IgD-negative memory B cell (primary cell): Measurements from ENCODE around the gene CNTNAP2. TPM values are rescaled to one million over a fixed set of nuclear protein-coding genes. Genes with fewer than 3 reads are reported as not detected.

Experiments
- H3K27ac Mint-ChIP-seq, 3 donors: one replicate each; pipeline ENCODE4 v1.8.0; 2020 to 2022; ENCODE audit warnings: mild to moderate bottlenecking in 3 of 3, mixed read lengths in 3 of 3, moderate library complexity in 1 of 3
- H3K27me3 Mint-ChIP-seq: one replicate; pipeline ENCODE4 v1.8.0; 2021; ENCODE audit warnings: mixed read lengths
- H3K36me3 Mint-ChIP-seq: one replicate; pipeline ENCODE4 v1.8.0; 2020; ENCODE audit warnings: mild to moderate bottlenecking, mixed read lengths
- H3K4me1 Mint-ChIP-seq, 3 donors: one replicate each; pipeline ENCODE4 v1.8.0; 2020 to 2022; ENCODE audit warnings: mixed read lengths in 3 of 3, mild to moderate bottlenecking in 1 of 3
- H3K4me3 Mint-ChIP-seq, 4 donors: one replicate each; pipeline ENCODE4 v1.8.0; 2020 to 2022; ENCODE audit warnings: mild to moderate bottlenecking in 4 of 4, mixed read lengths in 4 of 4, moderate library complexity in 3 of 4
- H3K9me3 Mint-ChIP-seq, 3 donors: one replicate each; pipeline ENCODE4 v1.8.0; 2020 to 2021; ENCODE audit warnings: mixed read lengths in 3 of 3, mild to moderate bottlenecking in 1 of 3
- polyA plus RNA-seq: library from polyadenylated mRNA; unstranded; fragments of 300-500 nt; fragmentation: Illumina TruSeq; gene quantifications from one replicate; pipeline ENCODE4 v1.2.3, GENCODE V29; 2021

Gene CNTNAP2
- polyA plus RNA-seq, 1 donor from 2014 or later: 47.3 TPM

GRCh38 chr7:146659732-146660131 is 543.1 kb downstream of the CNTNAP2 start:
- H3K9me3 Mint-ChIP-seq: peaks cover 4 to 20% (median 5%) of the 10 kb centered on the region in 3 donors
- no peaks in the 10 kb centered on the region for H3K4me1 Mint-ChIP-seq
- no peak overlapping the region for H3K27ac Mint-ChIP-seq
- no peaks in the 10 kb centered on the region for H3K36me3 Mint-ChIP-seq
- H3K4me3 Mint-ChIP-seq: no peak overlapping the region
- H3K27me3 Mint-ChIP-seq: no peaks in the 10 kb centered on the region

DNA sequence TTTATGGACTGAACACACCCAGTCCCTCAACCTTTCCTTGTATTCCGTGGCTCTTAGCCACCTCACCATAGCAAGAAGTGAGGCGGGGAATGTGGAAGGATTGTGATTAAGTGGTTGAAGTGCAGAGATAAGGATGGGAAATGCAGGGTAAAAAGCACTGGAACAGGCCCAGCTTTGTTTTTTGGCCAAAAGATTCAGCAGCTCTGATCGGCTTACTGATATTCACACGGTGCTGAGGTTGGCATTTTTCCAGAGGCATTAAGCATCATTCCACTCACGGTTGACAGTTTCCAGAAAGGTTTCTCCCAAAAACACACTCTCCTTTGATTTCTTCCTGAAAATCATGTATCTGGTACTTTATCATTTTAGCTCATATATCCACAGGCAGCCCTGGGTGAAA is 544.2 kb downstream of the CNTNAP2 start:
- H3K9me3 Mint-ChIP-seq: peaks cover 4 to 16% (median 5%) of the 10 kb centered on the region in 3 donors
- H3K27me3 Mint-ChIP-seq: no peaks in the 10 kb centered on the region
- no peaks in the 10 kb centered on the region for H3K36me3 Mint-ChIP-seq
- no peak overlapping the region for H3K27ac Mint-ChIP-seq
- H3K4me3 Mint-ChIP-seq: no peak overlapping the region
- no peaks in the 10 kb centered on the region for H3K4me1 Mint-ChIP-seq

DNA sequence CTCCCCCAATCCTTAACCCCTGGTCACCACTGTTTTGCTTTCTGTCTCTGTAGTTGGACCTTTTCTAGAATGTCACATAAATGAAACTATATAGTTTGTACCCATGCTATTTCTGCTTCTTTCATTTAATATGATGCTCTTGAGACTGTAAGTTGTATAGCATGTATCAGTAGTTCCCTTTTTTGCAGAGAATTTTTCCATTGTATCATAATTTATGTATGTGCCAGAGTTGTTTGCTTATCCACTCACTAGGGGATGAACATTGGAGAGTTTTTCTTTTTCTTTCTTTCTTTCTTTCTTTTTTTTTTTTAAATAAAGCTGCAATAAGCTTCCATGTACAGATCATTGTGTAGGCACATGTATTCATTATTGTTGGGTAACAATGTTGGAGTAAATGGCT is 544.8 kb downstream of the CNTNAP2 start:
- Mint-ChIP-seq H3K9me3 (peaks cover 4 to 14% (median 5%) of the 10 kb centered on the region in 3 donors), H3K27me3 (no peaks in the 10 kb centered on the region), H3K4me3 (no peak overlapping the region), H3K4me1 (no peaks in the 10 kb centered on the region), H3K36me3 (no peaks in the 10 kb centered on the region), H3K27ac (no peak overlapping the region)

DNA sequence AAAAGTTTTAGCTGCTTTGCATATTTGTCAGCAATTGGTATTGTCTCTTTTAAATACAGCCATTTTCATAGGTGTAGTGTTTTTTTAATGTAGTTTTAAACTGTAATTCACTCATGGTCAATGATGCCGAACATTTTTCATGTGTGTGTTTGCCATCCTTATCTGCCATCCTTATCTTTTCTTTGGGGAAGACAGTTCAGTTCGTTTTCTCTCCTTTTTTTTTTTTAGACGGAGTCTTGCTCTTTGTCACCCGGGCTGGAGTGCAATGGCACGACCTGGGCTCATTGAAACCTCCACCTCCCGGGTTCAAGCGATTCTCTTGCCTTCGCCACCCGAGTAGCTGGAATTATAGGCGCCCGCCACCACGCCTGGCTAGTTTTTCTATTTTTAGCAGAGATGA is 545.3 kb downstream of the CNTNAP2 start:
- Mint-ChIP-seq H3K4me1 (no peaks in the 10 kb centered on the region), H3K36me3 (no peaks in the 10 kb centered on the region), H3K27ac (no peak overlapping the region), H3K9me3 (peaks cover 4 to 19% (median 5%) of the 10 kb centered on the region in 3 donors), H3K27me3 (no peaks in the 10 kb centered on the region), H3K4me3 (no peak overlapping the region)

- Mint-ChIP-seq H3K27me3 (no peaks in the 10 kb centered on the region), H3K36me3 (no peaks in the 10 kb centered on the region), H3K4me3 (no peak overlapping the region), H3K9me3 (peaks cover 3 to 20% (median 8%) of the 10 kb centered on the region in 3 donors), H3K4me1 (no peaks in the 10 kb centered on the region), H3K27ac (no peak overlapping the region)
These were observed 548.4 kb downstream of the CNTNAP2 start for GRCh38 chr7:146665023-146665422.

- Mint-ChIP-seq H3K4me1 (no peaks in the 10 kb centered on the region), H3K27ac (no peak overlapping the region), H3K36me3 (no peaks in the 10 kb centered on the region), H3K27me3 (no peaks in the 10 kb centered on the region), H3K9me3 (peaks cover 3 to 18% (median 7%) of the 10 kb centered on the region in 3 donors), H3K4me3 (no peak overlapping the region)
These were observed 553.9 kb downstream of the CNTNAP2 start for GRCh38 chr7:146670532-146670931.

DNA sequence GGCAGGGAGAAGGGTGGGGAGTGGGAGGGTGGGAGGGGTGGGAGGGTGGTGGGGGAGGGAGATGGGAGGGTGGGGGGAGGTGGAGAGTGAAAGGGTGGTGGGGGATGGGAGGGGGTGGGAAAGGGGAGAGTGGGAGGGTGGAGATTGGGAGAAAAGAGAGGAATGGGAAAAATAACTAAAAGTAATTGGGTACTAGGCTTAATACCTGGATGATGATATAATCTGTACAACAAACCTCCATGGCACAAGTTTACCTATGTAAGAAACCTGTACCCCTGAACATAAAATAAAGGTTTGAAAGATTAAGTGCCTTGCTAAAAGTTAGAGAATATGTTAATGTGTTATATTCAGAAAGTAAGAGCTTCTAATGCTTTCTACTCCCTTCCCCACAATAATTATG is 564.9 kb downstream of the CNTNAP2 start:
- Mint-ChIP-seq H3K27ac (no peak overlapping the region), H3K4me3 (no peak overlapping the region), H3K27me3 (no peaks in the 10 kb centered on the region), H3K36me3 (no peaks in the 10 kb centered on the region), H3K9me3 (peaks cover 0 to 3% (median 2%) of the 10 kb centered on the region in 3 donors), H3K4me1 (no peaks in the 10 kb centered on the region)

DNA sequence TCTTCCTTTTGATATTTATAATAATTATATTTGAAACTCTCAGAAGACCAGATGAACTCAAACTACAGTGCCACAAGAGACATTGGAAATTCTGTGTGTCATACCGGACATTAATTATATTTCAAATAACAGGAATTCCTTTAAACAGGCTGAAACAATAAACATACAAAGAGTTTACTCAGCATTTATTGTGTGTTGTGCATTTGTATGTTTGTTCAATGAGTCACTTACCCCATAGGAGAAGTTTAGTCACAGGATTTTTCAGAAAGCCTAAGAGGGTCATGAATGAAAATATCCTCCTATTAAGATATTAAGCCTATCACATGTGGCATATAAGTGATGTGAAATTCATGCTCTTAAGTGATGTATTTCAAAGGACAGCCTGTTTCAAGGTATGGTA is 566.8 kb downstream of the CNTNAP2 start:
- H3K36me3 Mint-ChIP-seq: no peaks in the 10 kb centered on the region
- H3K4me3 Mint-ChIP-seq: no peak overlapping the region
- H3K4me1 Mint-ChIP-seq: no peaks in the 10 kb centered on the region
- H3K27ac Mint-ChIP-seq: no peak overlapping the region
- H3K9me3 Mint-ChIP-seq: peaks cover 0 to 12% (median 2%) of the 10 kb centered on the region in 3 donors
- H3K27me3 Mint-ChIP-seq: no peaks in the 10 kb centered on the region

DNA sequence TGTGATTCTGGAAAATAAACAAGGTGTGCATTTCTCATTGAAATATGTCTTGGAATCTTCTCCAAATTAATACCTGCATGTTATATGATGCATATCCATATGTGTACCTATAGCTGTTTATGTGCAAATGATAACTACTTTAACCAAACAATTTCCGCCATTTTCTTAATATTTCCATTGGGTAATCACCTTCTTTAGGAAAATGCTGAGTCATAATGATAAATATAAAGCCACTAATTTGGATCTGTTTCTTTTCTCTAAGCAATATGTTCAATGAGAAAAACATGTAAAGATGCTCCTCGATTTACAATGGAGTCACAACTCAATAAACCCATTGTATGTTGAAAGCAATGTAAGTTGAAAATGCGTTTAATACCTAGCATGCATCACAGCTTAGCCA is 574.4 kb downstream of the CNTNAP2 start:
- peaks cover 2 to 12% (median 4%) of the 10 kb centered on the region in 3 donors for H3K9me3 Mint-ChIP-seq
- no peaks in the 10 kb centered on the region for H3K36me3 Mint-ChIP-seq
- H3K4me3 Mint-ChIP-seq: no peak overlapping the region
- H3K4me1 Mint-ChIP-seq: no peaks in the 10 kb centered on the region
- no peak overlapping the region for H3K27ac Mint-ChIP-seq
- no peaks in the 10 kb centered on the region for H3K27me3 Mint-ChIP-seq

DNA sequence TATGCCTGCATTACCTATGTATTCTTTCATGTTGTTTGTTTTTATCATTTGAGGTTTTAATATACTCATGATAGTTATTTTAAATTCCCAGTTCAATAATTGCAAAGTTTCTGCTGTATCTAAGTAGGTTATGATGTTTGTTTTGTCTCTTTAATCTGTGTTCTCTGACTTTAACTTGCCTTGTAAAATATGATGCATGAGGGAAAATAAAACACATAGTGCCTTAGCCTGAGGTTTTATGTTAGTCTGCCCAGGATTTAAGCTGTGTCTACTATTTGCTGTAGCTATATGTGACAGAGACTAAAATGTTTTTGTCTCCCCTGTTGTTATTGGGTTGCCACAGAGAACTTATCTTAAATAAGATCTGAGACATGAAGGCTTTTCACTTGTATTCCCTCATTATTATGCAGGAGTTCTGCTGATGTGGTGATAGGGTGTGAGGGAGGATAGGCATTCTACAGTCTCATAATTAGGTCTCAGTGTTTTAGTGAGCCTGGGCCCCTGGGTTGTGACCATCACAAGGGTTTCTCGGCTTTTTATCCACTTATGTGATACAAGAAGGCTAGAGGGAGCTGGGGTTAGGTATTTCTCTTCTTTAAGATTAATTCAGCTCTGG is 582.5 kb downstream of the CNTNAP2 start:
- Mint-ChIP-seq H3K36me3 (no peaks in the 10 kb centered on the region), H3K27ac (no peak overlapping the region), H3K4me1 (no peaks in the 10 kb centered on the region), H3K9me3 (peaks cover 0 to 6% (median 5%) of the 10 kb centered on the region in 3 donors), H3K4me3 (no peak overlapping the region), H3K27me3 (no peaks in the 10 kb centered on the region)

GRCh38 chr7:146700015-146700560 is 583.5 kb downstream of the CNTNAP2 start:
- Mint-ChIP-seq H3K4me3 (no peak overlapping the region), H3K9me3 (peaks cover 0 to 5% (median 3%) of the 10 kb centered on the region in 3 donors), H3K27me3 (no peaks in the 10 kb centered on the region), H3K4me1 (no peaks in the 10 kb centered on the region), H3K27ac (no peak overlapping the region), H3K36me3 (no peaks in the 10 kb centered on the region)

DNA sequence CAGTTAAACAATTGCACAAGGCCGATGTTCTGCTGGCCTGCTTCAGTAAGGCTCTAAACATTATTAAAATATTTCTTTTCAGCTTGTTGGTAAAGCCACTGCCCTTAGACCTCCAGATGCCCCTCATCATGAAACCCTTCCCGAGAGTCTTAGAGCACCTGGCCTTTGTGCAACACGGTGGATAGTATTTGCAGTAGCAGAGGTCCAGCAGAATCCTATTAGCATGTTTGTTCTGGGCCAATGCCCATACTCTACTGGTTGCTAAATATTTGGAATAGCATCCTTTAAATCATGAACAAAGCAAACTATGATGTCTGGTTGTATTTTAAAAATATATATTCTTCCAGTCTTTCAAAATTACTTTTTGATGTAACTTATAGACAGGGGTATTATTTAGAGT is 584.6 kb downstream of the CNTNAP2 start:
- no peak overlapping the region for H3K27ac Mint-ChIP-seq
- no peaks in the 10 kb centered on the region for H3K4me1 Mint-ChIP-seq
- no peak overlapping the region for H3K4me3 Mint-ChIP-seq
- H3K27me3 Mint-ChIP-seq: no peaks in the 10 kb centered on the region
- H3K9me3 Mint-ChIP-seq: peaks cover 0 to 7% (median 2%) of the 10 kb centered on the region in 3 donors
- no peaks in the 10 kb centered on the region for H3K36me3 Mint-ChIP-seq

GRCh38 chr7:146702898-146703297 is 586.3 kb downstream of the CNTNAP2 start:
- Mint-ChIP-seq H3K9me3 (peaks cover 0 to 9% (median 2%) of the 10 kb centered on the region in 3 donors), H3K27ac (no peak overlapping the region), H3K27me3 (no peaks in the 10 kb centered on the region), H3K4me1 (no peaks in the 10 kb centered on the region), H3K36me3 (no peaks in the 10 kb centered on the region), H3K4me3 (no peak overlapping the region)

DNA sequence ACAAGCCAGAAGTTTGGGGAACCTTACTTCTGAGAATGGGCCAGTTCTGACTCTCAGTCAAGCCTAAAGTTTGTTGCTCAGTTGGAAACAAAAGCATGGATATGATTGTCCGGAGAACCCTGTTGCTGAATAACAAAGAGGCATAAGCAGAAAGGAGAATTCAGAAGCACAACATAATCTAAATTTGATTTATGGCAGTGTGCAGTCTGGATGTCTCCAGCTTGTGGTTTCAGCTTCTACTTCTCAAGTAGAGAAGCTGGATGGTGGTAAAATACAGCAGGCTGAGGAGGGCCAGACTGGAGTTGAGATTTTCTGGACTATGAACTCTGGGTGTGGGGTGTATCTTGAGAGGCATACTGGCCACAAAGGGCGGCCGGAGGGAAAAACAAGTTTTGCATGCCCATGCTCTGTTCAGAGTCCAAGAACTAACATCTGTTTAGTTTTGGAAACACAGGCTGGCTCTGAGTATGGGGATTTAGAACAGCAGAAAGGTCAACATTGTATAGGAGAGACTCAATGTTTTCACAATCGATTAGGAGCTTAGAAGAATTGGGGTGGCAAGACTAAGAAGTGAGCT is 592.9 kb downstream of the CNTNAP2 start:
- H3K9me3 Mint-ChIP-seq: peaks cover 3 to 6% (median 3%) of the 10 kb centered on the region in 3 donors
- H3K36me3 Mint-ChIP-seq: no peaks in the 10 kb centered on the region
- H3K4me3 Mint-ChIP-seq: no peak overlapping the region
- no peaks in the 10 kb centered on the region for H3K27me3 Mint-ChIP-seq
- no peaks in the 10 kb centered on the region for H3K4me1 Mint-ChIP-seq
- H3K27ac Mint-ChIP-seq: no peak overlapping the region

DNA sequence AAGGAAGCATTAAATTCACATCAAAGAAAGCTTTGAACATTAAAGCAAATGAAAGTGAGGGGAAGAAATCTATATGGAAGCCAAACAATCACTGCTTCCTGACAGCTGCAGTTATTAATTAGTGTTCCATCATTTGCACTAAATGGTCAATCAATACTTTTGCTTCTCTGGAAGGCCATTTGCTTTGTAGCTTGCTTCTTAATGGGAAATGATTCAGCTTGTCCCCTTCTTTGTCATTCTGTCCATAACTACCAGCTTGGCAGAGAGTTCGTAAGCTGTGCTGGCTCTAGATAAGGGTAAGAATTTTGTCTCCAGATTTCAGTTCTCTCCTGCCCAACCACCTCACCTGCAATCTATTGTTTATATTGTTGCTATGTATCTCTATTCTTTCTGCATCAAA is 596.6 kb downstream of the CNTNAP2 start:
- Mint-ChIP-seq H3K27ac (no peak overlapping the region), H3K27me3 (no peaks in the 10 kb centered on the region), H3K4me3 (no peak overlapping the region), H3K4me1 (no peaks in the 10 kb centered on the region), H3K9me3 (peaks cover 0 to 3% (median 3%) of the 10 kb centered on the region in 3 donors), H3K36me3 (no peaks in the 10 kb centered on the region)

GRCh38 chr7:146713934-146714333 is 597.3 kb downstream of the CNTNAP2 start:
- Mint-ChIP-seq H3K27me3 (no peaks in the 10 kb centered on the region), H3K4me1 (no peaks in the 10 kb centered on the region), H3K27ac (no peak overlapping the region), H3K4me3 (no peak overlapping the region), H3K36me3 (no peaks in the 10 kb centered on the region), H3K9me3 (peaks cover 0 to 3% (median 3%) of the 10 kb centered on the region in 3 donors)
